ENCODE measurements around the gene UPK1A. TPM values are rescaled to one million over a fixed set of nuclear protein-coding genes. Genes with fewer than 3 reads are reported as not detected.
A peak's percentile ranks its signal among the peaks of the same experiment; 100 is the strongest.

Gene UPK1A
- total and polyA plus RNA-seq, 9 of the 15 experiments (the other 6 are each of a cell fraction or from before 2014, with no cell fraction given): 0.06 to 0.13 TPM; not detected in 7

GRCh38 chr19:35716801-35717664 lies 50.7 kb downstream of the UPK1A start (continued):
- peak; percentile 88 to 96 (median 95) for TF ChIP-seq CTCF (IDR thresholded peaks at IDR 0.05 in 2 of 3, conservative IDR thresholded peaks at IDR 0.05 in 1 of 3; ENCODE audit: insufficient read depth in 2 of 3, low read depth in 1 of 3, low read length in 3 of 3)
- no peak for TF ChIP-seq CREBBP (IDR thresholded peaks at IDR 0.05; ENCODE audit: low read depth, low read length)
- no peak for TF ChIP-seq ZKSCAN3 (CRISPR knock-in tag; IDR thresholded peaks at IDR 0.05)
- TF ChIP-seq BACH1 (tag; IDR thresholded peaks at IDR 0.05): no peak
- no peak for TF ChIP-seq KAT8 (IDR thresholded peaks at IDR 0.05; ENCODE audit: low read depth)
- no peak for TF ChIP-seq ZNF695 (CRISPR knock-in tag; IDR thresholded peaks at IDR 0.05)
- TF ChIP-seq ZNF354B (CRISPR knock-in tag; IDR thresholded peaks at IDR 0.05): no peak
- TF ChIP-seq KDM4B (IDR thresholded peaks at IDR 0.05; ENCODE audit: borderline replicate concordance in 2 of 2, low read depth in 1 of 2): peak in 1 of 2 experiments; percentile 51; a peak in 1 of 4 replicates
- no peak for TF ChIP-seq DNMT1 (IDR thresholded peaks at IDR 0.05)
- TF ChIP-seq ZNF146 (CRISPR knock-in tag; IDR thresholded peaks at IDR 0.05; ENCODE audit: unreplicated experiment): no peak
- no peak for TF ChIP-seq ZBTB8A (IDR thresholded peaks at IDR 0.05; ENCODE audit: partially characterized antibody)
- 0 out of 2 replicates have a peak, but pooled peaks have one; percentile 12 for TF ChIP-seq USF2 (CRISPR knock-in tag; IDR thresholded peaks at IDR 0.05)
- no peak for TF ChIP-seq NCOA2 (IDR thresholded peaks at IDR 0.05; ENCODE audit: partially characterized antibody in 2 of 2)
- peak; percentile 82 for TF ChIP-seq SP1 (CRISPR knock-in tag; IDR thresholded peaks at IDR 0.05)
- peak in 2 of 3 experiments; percentile 59 to 63 for TF ChIP-seq YY1 (IDR thresholded peaks at IDR 0.05; ENCODE audit: borderline replicate concordance in 1 of 3, control insufficient read depth in 1 of 3, extremely low read depth in 1 of 3, insufficient read depth in 3 of 3, insufficient read length in 1 of 3, insufficient replicate concordance in 2 of 3, low read depth in 1 of 3, low read length in 2 of 3)
- no peak for TF ChIP-seq CCAR2 (IDR thresholded peaks at IDR 0.05; ENCODE audit: low read depth, low read length)
- no peak for TF ChIP-seq ZFPM2 (CRISPR knock-in tag; IDR thresholded peaks at IDR 0.05)
- peak; percentile 21; the same call in 1 of the 2 replicates for TF ChIP-seq ATF7 (IDR thresholded peaks at IDR 0.05)
- TF ChIP-seq HMBOX1 (IDR thresholded peaks at IDR 0.05): peak; percentile 89
- TF ChIP-seq COPS2 (conservative IDR thresholded peaks at IDR 0.05): no peak
- TF ChIP-seq RCOR1 (IDR thresholded peaks at IDR 0.05; ENCODE audit: borderline replicate concordance in 1 of 2, low read depth in 2 of 2, low read length in 2 of 2): peak in 1 of 2 experiments; percentile 83; a peak in 2 of 4 replicates
- no peak for TF ChIP-seq PCBP2 (IDR thresholded peaks at IDR 0.05; ENCODE audit: low read depth, low read length, poor library complexity, severe bottlenecking)
- TF ChIP-seq NR3C1 (CRISPR knock-in tag; IDR thresholded peaks at IDR 0.05): no peak
- 0 out of 2 replicates have a peak, but pooled peaks have one; percentile 36 for TF ChIP-seq ARID1B (IDR thresholded peaks at IDR 0.05)
- no peak for TF ChIP-seq HDAC6 (IDR thresholded peaks at IDR 0.05; ENCODE audit: low read depth, low read length)

Measured in K562 (cell line).